ENCODE results near the gene POLR2F.

- TF ChIP-seq CTCF (IDR thresholded peaks at IDR 0.05) (peak; percentile 84 to 99 (median 96)), POLR2A (IDR thresholded peaks at IDR 0.05) (no peak)
Observed at GRCh38 chr22:37933711-37934376, 19.7 kb upstream of the POLR2F start.
